ENCODE data around the gene RAB40C.

The RAB40C gene

DNA sequence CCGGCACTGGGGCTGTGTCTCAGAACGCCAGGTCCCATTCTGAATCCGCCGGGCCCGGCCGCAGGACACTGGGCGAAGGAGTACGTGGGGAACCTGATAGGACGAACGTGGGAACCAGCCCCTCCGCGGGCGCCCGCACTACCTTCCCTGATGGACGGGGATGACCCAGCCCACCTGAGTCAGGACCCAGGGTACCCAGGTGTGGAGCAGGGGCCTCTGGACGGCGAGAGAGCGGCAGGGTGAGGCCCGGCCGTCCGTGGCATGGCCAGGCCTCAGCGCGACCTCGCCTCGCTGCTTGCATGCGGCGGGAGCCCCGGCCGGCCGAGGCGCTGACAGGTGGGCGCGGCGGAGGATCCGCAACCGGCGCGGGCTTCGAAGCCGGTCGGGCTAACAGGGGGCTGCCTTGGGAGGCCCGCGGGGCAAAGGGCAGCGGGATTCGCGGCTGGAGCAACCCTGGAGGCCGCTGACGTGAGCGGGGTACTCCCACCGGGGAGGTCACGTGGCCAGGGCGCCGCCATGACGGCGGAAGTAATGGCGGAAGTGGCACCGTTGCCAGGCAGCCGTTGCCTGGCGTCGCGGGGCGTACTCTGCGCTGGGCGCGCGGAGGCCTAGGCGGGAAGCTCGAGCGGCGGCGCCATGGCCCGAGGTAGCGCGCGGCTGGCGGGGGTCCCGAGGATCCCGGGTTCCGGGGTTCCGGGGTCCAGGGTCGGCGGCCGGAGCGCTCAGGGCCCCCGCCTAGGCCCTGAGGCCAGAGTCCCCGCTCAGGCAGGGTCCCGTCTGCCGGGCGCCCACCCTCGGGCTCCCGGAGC, 59.1 kb downstream of the RAB40C start, which contains the start of gene WDR90:
Gene WDR90 (plus strand): TSS at position 585 of the 809 bp plus-strand sequence. CDS start 52 bp downstream, at position 637.
- peak; percentile 95 to 98 (median 97) for DNase-seq

DNA sequence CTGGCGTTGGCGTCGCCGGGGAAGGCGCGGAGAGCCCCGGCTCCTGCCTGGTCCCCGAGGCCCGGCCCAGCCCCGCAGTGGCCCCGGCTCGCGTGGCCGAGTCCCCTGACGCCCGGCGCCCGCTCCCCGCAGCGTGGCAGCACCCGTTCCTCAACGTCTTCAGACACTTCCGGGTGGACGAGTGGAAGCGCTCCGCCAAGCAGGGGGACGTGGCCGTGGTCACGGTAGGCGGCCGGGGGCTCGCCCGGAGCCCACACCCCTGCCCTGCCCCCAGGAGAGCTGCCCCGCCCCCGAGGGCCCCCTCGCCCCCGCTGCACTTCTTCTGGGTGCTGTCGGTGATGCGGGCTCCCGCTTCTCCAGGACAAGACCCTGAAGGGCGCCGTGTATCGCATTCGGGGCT, 59.8 kb downstream of the RAB40C start:
- DNase-seq = peak; percentile 20 to 48 (median 29)

DNA sequence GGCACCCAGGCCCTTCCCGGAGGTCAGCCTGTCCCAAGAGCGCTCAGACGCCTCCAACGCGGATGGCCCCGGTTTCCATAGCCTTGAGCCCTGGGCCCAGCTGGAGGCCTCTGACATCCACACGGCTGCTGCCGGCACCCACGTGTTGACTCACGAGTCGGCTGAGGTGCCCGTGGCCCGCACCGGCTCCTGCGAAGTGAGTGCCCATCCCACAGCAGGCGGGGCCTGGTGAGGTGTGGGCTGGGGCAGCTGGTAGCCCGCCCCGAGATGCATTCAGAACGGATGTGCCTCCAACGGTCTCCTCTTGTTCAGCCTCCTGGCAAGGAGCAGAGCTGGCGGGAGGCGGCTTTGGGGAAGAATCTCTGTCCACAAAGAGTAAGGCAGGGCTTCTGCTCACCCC, 62.0 kb downstream of the RAB40C start:
- DNase-seq = no peak

DNA sequence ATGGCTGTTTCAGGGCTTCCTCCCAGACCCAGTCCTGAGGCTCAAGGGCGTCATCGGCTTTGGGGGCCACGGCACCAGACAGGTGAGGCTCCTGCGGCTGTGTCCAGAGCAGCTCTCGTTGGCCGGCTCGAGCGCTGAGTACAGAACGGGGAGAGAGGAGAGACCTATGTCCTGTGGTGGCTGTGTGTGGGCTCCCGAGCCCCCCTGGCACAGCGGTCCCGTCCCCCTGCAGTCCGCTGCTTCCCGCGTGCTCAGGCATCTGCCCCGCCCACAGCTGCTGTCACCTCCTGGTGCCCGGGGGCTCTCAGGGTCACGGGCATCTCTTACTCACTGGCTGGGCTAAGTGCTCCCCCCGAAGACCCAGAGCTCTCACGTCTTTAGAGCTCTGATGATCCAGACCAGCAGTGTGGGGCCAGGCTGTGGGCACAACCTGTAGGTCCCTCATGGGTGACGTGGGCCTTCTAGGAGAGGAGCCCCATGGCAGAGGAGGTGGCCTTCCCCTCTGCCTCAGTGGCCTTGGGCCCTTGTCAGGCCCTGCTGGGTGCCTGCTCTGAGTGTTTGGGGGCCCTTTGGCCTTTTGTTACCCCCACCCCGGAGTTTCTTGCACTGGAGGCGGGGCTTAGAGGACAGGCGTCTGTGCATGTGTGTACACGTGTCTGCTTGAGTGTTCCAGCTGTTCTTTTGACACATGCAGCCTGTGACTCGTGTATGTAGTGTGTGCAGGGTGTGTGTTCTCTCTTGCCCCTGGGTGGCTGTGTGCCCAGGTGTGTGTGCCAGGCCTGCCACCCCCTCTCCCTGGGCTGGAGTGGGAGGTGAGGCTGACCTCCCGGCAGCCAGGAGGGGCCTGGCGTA, 62.8 kb downstream of the RAB40C start:
- no peak for DNase-seq

DNA sequence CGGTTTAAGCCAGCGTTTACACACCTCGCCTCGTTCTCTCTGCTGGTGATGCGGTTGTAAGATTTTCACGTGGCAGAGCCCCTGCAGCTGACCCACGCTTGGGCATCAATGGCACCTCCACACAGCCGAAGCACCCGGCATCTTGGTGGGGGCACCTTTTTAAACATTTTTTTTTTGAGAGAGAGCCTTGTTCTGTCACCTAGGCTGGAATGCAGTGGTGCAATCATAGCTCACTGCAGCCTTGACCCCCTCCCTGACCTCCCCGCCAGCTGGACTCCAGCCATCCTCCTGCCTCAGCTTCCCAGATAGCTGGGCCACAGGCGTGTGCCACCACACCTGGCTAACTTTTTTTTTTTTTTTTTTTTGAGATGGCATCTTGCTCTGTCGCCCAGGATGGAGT, 64.2 kb downstream of the RAB40C start:
- no peak for DNase-seq

DNA sequence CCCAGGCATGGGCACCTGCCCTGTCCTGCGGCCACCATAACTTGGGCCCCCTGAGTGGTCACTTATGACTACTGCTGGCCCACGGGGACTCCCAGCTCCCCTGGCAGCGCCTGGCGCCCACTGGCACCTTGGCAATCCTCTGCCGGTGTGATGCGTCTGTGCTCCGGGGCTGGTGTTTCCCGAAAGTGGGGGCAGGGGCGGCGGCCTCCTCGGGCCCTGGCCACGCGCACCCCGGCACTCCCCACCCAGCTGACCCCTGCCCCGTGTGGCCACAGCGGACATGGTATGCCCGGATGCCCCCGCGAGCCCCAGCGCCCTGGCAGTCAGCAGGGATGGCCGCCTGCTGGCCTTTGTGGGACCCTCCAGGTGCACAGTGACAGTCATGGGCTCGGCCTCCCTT, 67.6 kb downstream of the RAB40C start:
- DNase-seq = no peak

DNA sequence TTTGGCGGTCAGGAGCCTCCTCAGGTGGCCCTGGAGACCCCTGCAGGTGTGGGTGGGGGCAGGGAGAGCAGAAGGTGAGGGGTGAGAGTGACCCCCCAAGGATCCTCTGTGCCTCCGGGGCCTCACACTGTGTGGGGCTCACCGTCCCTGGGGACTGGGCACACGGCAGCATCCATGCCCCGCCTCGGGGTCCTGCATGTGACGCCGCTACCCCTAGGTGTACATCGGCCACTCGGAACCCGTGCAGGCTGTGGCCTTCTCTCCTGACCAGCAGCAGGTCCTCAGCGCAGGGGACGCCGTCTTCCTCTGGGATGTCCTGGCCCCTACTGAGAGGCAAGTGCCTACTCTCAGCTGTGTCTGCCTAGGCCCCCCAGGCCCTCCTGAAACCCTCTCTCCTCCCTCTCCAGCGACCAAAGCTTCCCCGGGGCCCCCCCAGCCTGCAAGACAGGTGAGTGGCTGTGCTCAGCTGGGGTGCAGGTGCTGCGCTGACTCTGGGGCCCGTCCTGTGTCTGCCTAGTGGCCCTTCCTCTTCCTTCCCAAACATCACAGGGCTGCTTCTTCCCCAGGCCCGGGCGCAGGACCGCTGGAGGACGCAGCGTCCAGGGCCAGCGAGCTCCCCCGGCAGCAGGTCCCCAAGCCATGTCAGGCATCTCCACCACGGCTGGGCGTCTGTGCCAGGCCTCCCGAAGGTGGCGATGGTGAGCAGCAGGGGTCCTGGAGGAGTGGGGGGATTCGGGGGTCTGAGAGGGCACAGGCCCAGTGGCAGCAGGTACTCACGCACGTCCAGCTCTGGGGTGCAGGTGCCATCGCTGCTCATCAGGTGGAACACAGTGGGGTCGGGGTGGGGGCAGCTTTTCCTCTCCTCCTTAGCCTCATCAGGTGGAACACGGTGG, 69.1 kb downstream of the RAB40C start:
- DNase-seq = no peak

DNA sequence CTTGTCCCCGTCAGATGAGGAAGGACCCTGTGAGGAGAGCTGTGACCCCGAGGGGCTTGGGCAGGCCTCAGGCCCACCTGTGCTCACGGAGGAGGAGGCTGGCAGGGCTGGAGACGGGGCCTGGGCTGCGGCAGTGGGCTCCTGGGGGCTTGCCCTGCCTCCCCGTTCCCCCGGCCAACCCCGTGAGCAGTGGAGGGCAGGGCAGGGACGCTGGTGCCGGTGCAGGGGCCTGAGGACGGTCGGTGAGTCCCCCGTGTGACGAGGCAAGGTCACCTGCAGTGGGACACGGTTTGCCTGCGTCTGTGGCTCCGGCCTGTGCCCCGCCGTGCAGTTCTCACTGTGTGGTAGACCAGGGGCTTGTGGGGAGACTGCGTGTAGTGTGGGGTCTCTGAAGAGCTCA, 69.8 kb downstream of the RAB40C start:
- no peak for DNase-seq

DNA sequence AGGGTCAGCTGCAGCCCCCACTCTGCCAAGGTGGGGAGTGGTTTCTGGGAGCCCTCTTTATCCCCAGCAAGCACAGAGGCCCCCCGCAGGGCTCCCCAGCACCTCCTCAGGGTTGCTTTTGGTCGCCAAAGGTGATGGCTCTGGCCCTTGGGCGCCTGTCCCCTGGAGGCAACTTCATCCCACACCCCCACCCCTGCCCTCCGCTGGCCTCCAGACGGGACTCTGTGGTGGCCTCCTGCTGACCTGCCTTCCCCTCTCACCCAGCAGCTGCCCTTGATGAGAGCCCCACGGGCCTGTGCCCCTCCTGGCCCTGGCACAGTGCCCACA, 70.2 kb downstream of the RAB40C start:
- DNase-seq = no peak

DNA sequence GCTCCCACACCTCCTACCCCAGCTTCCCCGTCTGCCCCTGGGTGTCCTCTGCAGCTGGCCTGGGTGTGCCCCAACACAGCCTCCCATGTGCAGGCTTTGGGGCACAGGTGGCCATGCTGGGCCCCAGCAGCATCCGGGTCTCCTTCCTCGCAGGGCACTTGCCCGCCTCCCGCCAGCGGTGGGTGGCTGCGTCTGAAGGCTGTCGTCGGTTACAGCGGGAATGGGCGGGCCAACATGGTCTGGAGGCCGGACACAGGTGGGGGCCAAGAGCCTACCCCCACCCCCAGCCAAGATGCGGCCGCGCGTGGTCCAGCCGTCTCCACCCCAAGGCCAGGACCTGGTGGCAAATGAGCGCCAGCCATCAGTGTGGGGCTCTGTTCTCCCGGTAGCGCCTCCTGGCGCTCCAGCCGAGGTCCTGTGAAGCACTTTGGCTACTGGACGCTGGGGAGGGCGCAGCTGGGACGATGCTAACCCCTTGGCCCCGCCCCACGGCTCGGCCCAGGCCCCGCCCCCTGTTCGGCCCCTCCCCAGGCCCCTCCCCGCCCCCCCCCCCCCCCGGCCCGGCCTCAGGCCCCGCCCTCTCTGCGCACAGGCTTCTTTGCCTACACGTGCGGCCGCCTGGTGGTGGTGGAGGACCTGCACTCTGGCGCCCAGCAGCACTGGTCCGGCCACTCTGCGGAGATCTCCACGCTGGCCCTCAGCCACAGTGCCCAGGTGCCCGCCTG, 70.8 kb downstream of the RAB40C start:
- peak; percentile 92 to 97 (median 96) for DNase-seq

DNA sequence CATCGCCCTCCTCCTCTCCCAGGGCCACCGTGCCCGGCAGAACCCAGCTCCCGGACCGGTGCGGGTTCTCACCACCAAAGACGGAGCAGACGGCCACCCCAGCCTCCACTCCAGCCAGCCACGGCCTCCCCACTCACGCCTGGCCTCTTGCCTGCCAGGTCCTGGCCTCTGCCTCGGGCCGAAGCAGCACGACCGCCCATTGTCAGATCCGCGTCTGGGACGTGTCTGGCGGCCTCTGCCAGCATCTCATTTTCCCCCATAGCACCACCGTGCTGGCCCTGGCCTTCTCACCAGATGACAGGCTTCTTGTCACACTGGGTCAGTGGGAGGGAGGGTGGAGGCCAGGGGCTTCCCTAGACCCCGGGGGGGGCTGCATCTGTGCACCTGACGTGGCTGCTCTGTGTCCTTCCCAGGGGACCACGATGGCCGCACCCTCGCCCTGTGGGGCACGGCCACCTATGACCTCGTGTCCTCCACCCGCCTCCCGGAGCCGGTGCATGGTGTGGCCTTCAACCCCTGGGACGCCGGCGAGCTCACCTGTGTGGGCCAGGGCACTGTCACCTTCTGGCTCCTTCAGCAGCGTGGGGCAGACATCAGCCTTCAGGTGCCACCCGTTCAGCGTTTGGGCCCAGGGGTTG, 71.4 kb downstream of the RAB40C start:
- DNase-seq = no peak

DNA sequence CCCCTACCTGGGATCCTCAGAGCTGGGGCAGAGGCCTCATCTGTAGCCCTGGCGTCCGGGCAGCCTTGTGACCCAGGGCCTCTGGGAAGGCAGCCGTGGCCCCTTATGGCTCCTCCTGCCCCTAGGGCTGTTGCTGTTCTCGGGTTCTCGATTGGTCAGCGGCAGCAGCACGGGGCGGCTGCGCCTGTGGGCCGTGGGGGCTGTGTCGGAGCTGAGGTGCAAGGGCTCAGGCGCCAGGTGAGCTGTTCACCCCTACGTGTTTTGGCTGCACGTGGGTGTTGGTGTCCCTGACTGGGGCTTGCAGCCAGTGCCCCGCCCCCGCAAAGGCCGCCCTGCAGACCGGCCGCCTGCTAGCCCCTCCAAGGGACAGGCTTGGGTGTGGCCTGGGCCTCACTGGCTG, 72.2 kb downstream of the RAB40C start:
- DNase-seq = no peak

DNA sequence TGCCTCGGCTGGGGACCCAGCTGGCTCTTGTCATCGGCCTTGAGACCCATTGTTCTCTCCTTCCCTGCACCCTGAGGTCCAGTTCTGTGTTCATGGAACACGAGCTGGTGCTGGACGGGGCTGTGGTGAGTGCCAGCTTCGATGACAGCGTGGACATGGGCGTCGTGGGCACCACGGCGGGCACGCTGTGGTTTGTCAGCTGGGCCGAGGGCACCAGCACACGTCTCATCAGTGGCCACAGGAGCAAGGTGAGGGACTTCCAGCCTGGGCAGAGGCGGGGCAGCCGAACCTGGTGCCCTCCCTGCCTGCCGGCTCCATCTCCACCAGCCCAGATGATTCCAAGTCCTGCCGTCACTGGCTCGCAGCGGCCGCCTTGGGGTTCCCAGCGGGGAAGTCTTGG, 72.7 kb downstream of the RAB40C start:
- DNase-seq = no peak

DNA sequence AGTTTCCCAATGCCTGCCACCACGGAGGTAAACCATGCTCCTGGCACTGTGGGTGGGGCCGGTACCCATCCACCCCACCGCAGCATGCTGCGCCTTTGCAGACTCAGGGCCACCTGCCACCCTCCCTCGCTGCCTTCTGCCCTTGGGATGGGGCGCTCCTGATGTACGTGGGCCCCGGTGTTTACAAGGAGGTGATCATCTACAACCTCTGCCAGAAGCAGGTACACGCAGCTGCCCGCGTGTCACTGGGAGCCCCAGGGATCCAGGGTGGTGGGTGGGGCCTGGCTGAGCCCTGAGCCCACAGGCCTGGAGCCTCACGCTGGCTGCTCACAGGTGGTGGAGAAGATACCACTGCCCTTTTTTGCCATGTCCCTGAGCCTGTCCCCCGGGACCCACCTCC, 76.7 kb downstream of the RAB40C start:
- no peak for DNase-seq

DNA sequence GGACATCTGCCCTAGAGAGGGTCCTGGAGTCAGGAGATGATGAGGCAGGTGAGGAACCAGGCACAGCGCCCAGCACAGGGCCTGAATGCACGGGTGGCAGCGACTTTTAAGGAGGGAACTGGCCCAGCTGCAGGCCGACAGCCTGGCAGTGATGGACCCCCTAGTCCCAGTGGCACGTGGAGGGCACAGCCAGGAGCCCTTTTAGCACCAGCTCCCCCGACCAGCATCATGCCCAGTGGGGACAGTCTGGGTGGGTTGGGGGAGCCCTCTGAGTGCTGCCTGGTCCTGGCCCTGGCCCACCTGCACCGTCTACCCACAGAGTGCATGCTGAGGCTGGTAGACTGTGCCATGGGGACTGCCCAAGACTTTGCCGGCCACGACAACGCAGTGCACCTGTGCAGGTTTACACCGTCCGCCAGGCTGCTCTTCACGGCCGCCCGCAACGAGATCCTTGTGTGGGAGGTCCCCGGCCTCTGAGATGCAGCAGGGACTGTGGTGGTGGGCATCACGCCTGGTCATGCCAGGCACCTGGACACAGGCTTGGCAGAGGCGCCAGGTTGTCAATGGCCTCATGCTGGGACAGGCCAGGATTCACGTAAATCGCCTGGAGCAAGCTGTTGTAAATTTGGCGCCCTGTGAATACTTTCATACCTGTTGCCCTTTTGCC, 77.4 kb downstream of the RAB40C start:
- DNase-seq = no peak

DNA sequence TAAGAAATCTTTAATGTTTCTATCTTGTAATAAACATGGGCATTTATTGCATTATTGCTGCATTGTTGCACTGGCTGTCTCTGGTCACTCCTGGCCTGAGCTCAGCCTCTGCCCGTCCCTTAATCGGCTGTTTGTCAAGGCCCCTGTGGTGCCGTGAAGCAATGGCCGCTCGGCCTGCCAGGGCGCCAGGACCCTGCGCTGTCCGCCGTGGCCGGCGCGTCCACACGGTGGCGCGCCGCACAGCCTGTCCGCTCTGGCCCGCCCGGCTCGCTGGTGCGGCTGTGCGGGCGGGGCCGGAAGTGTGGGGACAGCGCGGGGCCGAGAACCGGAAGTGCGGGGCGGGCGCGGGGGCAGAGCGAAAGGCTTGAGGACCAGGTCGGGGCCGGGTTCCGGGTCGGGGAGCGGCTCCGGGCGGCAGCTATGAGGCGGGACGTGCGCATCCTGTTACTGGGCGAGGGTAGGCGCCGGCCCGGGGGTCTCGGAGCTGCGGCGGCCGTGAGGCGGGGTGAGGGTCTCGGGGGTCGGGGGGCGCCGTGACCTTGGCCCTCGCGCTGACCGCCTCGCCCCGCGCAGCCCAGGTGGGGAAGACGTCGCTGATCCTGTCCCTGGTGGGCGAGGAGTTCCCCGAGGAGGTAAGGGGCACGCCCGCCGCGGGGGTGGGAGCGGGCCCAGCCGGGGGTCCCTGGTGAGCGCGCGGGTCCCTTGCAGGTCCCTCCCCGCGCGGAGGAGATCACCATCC, 78.1 kb downstream of the RAB40C start, which contains the start of gene RHOT2:
Gene RHOT2 (plus strand): TSS at position 353 of the 739 bp plus-strand sequence. CDS start 68 bp downstream, at position 421.
- DNase-seq = peak; percentile 96 to 99 (median 99)

DNA sequence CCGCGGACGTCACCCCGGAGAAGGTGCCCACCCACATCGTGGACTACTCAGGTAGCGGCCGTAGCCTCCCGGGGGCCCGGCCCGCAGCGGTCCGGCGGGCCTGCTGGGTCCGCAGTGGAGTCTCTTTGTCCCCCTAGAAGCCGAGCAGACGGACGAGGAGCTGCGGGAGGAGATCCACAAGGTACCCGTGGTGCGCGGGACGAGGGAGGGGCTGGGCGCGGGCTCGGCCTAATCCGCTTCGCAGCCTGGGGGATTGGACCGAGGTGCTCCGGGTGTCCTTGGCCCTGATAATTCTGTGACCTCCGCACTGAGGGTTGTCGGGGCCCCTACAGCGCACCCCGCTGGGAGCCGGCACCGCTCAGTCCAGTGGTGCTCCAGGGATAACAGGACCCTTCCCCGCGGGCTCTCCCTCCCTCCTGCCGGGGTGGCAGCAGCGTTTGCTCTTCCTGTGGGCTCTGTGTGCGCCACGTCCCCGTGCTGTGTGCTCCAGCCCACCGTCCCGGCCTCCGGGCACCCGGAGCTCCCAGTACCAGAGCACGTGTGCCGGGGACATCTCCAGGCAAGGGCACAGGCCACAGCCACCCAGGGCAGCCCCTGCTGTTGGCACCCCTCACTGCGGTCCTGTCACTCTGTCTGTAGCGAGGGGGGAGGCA, 78.8 kb downstream of the RAB40C start:
- DNase-seq = peak in 2 of 3 donors; percentile 5 to 33

DNA sequence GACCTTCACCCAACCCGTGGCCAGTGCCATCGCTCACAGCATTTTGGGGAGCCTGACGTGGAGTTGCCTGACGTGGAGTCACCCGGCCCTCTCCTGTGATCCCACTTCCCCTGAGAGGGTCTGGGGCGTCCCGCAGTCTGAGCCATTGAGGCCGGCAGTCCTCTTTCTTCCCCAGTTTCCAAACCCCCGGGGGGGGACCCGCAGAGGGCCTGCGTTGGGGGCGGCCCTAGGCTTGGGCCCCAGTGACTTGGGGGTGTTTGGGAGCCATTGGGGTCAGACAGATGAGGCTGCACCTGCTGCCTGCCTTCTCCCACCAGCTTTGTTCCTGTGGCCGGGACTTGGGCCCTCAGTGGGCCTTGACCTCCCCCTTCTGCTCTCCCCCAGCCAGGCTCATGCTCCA, 79.8 kb downstream of the RAB40C start:
- no peak for DNase-seq

DNA sequence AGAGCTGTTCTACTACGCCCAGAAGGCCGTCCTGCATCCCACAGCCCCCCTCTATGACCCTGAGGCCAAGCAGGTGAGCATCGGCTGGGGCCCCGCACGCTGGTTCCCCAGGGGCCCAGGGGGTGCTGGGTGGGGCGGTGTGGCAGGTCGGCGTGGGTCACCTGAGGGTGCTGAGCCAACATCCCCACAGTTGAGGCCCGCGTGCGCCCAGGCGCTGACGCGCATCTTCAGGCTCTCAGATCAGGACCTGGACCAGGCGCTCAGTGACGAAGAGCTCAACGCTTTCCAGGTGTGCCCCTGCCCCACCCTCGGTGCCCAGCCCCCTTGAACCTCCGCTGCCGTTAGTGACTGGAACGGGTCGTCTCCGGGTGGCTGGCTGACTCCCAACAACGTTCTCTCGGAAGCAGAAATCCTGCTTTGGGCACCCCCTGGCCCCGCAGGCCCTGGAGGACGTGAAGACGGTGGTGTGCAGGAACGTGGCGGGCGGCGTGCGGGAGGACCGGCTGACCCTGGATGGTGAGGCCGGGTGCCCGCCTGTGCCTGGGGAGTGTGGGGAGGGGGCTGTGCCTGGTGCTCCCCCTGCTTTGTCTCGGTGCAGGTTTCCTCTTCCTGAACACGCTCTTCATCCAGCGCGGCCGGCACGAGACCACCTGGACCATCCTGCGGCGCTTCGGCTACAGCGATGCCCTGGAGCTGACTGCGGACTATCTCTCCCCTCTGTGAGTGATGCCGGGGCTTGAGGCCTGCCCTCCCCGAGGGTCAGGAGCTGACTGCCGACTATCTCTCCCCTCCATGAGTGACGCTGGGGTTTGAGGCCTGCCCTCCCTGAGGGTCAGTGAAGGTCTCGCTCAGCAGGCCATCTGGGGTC, 80.9 kb downstream of the RAB40C start:
- no peak for DNase-seq
